GM12878 (cell line): ENCODE data around the gene CALN1. TPM values are rescaled to one million over a fixed set of nuclear protein-coding genes. Genes with fewer than 3 reads are reported as not detected.

Experiments used
- ATAC-seq: fragments of 200-7000 bp; cut with Tn5 transposase; 3 replicates; pipeline ENCODE4 v1.9.1; 2020; ENCODE audit warnings: mild to moderate bottlenecking, moderate library complexity
- BruUV-seq: library from RNA; stranded (reverse); fragments of 400-500 nt; replicated peaks from 2 replicates; lab custom pipeline; 2021; lab: Mats Ljungman, UMichigan
- CTCF ChIA-PET: fragments of 300-600 bp; sonication (Branson Sonifier 250); formaldehyde crosslinking; extraction: SDS; loops from one replicate; lab custom pipeline; 2021; ENCODE audit warnings: inconsistent platforms; lab: Yijun Ruan, JAX
- POLR2A ChIA-PET: fragments of 350-600 bp; formaldehyde crosslinking; extraction: SDS; loops from one replicate; lab custom pipeline; 2021; ENCODE audit warnings: inconsistent platforms; lab: Charles Lee
- RAD21 ChIA-PET: fragments of 300-600 bp; sonication (Branson Sonifier 250); formaldehyde crosslinking; loops from one replicate; lab custom pipeline; 2023; ENCODE audit warnings: antibody characterized with exemption; ENCODE audit not compliant: unreplicated experiment; lab: Charles Lee
- SMC1A ChIA-PET: fragments of 300-600 bp; sonication (Branson Sonifier 250); formaldehyde crosslinking; loops from one replicate; lab custom pipeline; 2023; ENCODE audit not compliant: unreplicated experiment, uncharacterized antibody; lab: Charles Lee
- DNase-seq: peaks from one replicate; pipeline ENCODE4 v3.0.0-alpha.2; 2011; ENCODE audit warnings: low read depth, low spot score
- FAIRE-seq: peaks from 3 replicates; lab custom pipeline; 2011; peaks lifted over from hg19 to GRCh38; lab: Jason Lieb, UNC
- H2AFZ ChIP-seq: 2 replicates; pipeline ENCODE4 v1.6.0; 2011; ENCODE audit warnings: low read depth, low read length, control low read depth; ENCODE audit not compliant: control insufficient read depth
- H3K27ac ChIP-seq: 2 replicates; pipeline ENCODE4 v1.5.1; 2011; ENCODE audit warnings: control low read depth; ENCODE audit not compliant: control insufficient read depth, insufficient read depth
- H3K27me3 ChIP-seq, 2 experiments: replicated peaks in 1 of 2; 2 replicates each; pipeline versions ENCODE4 v1.6.0 to v1.6.1; 2011; ENCODE audit warnings: low read length in 1 of 2; ENCODE audit not compliant: control insufficient read depth in 2 of 2, insufficient read depth in 2 of 2
- H3K36me3 ChIP-seq, 2 experiments: 2 replicates each; pipeline ENCODE4 v1.5.1; 2011; ENCODE audit warnings: low read length in 1 of 2; ENCODE audit not compliant: control insufficient read depth in 2 of 2, insufficient read depth in 2 of 2
- H3K4me1 ChIP-seq: 2 replicates; pipeline ENCODE4 v1.6.1; 2011; ENCODE audit warnings: mild to moderate bottlenecking, low read length, moderate library complexity, mixed read lengths; ENCODE audit not compliant: control insufficient read depth, insufficient read depth
- H3K4me2 ChIP-seq: 2 replicates; pipeline ENCODE4 v1.6.0; 2011; ENCODE audit warnings: control low read depth; ENCODE audit not compliant: control insufficient read depth, insufficient read depth
- H3K4me3 ChIP-seq: fragments of 200-600 bp; sonication (generic); 2 replicates; pipeline ENCODE4 v1.5.1; 2016
- H3K79me2 ChIP-seq: 2 replicates; pipeline ENCODE4 v1.6.0; 2011; ENCODE audit warnings: low read length; ENCODE audit not compliant: control insufficient read depth, insufficient read depth
- H3K9ac ChIP-seq: 2 replicates; pipeline ENCODE4 v1.8.0; 2011; ENCODE audit warnings: low read length, control low read depth, mixed read lengths; ENCODE audit not compliant: control insufficient read depth, insufficient read depth
- H3K9me3 ChIP-seq: replicated peaks from 3 replicates; pipeline ENCODE4 v1.5.1; 2011; ENCODE audit warnings: mild to moderate bottlenecking, low read length; ENCODE audit not compliant: control insufficient read depth, insufficient read depth
- H4K20me1 ChIP-seq: 2 replicates; pipeline ENCODE4 v1.6.0; 2011; ENCODE audit not compliant: control insufficient read depth, insufficient read depth
- GABPA ChIP-seq: IDR thresholded peaks from 2 replicates; pipeline ENCODE4 v1.6.1; 2014; ENCODE audit warnings: antibody characterized with exemption, low read depth, mild to moderate bottlenecking, inconsistent platforms
- MTA2 ChIP-seq: fragments of 450-650 bp; IDR thresholded peaks from 2 replicates; pipeline ENCODE4 v1.6.1; 2016; ENCODE audit warnings: low read depth, mild to moderate bottlenecking, moderate library complexity
- RAD21 ChIP-seq: IDR thresholded peaks from 2 replicates; pipeline ENCODE4 v1.6.1; 2011; ENCODE audit warnings: mild to moderate bottlenecking, low read depth, low read length, moderate library complexity; ENCODE audit not compliant: insufficient read depth
- RAD51 ChIP-seq: fragments of 450-650 bp; IDR thresholded peaks from 2 replicates; pipeline ENCODE4 v1.6.1; 2016; ENCODE audit warnings: moderate library complexity, mild to moderate bottlenecking, inconsistent platforms
- SIN3A ChIP-seq: IDR thresholded peaks from 2 replicates; pipeline ENCODE4 v1.6.1; 2012; ENCODE audit warnings: low read depth, low read length, improper control_type of control experiment
- SP1 ChIP-seq: IDR thresholded peaks from one replicate; pipeline ENCODE4 v1.6.1; 2011; ENCODE audit warnings: low read depth, low read length
- TBL1XR1 ChIP-seq: IDR thresholded peaks from 2 replicates; pipeline ENCODE4 v1.6.1; 2012; ENCODE audit warnings: low read depth, low read length, improper control_type of control experiment
- ZNF622 ChIP-seq: fragments of 450-650 bp; IDR thresholded peaks from 2 replicates; pipeline ENCODE4 v1.6.1; 2017; ENCODE audit warnings: mild to moderate bottlenecking, inconsistent platforms
- WGBS: methylation state at CpG from one replicate; pipeline ENCODE4 v1.1.6; 2016; ENCODE audit warnings: low lambda C conversion rate; ENCODE audit not compliant: insufficient replicate concordance, insufficient coverage; ENCODE audit errors: missing lambda C conversion rate; 5-methylcytosine and 5-hydroxymethylcytosine counted together
- in situ Hi-C: fragments of 300-500 bp; cut with MboI; formaldehyde crosslinking; loops from 9 replicates; pipeline ENCODE4 v1.14.3; 2018; ENCODE audit warnings: mixed read lengths
- intact Hi-C: fragments of 100-400 bp; cut with micrococcal nuclease; formaldehyde crosslinking; loops from one replicate; pipeline ENCODE4 v1.14.2; 2022; ENCODE audit not compliant: unreplicated experiment
- polyA plus RNA-seq, 11 experiments: library from polyadenylated mRNA; depleted of rRNA in 4 of 11; unstranded in 6 of 11; stranded (reverse) in 5 of 11; fragments of >200 nt; fragmentation: Nextera tagmentation in 4 of 11; fragmentation: Illumina TruSeq in 1 of 11; extraction: Ambion mirVana in 4 of 11; extraction: Trizol in 1 of 11; gene quantifications; 1 replicate in 1 of 11; 2 replicates in 10 of 11; pipeline versions ENCODE4 v1.2.1 to v1.2.3, GENCODE V29; 2011 to 2016; ENCODE audit warnings: inconsistent platforms in 2 of 11, missing spikeins in 2 of 11, low read depth in 1 of 11
- total RNA-seq, 4 experiments: library from RNA; depleted of rRNA in 3 of 4; stranded (reverse); fragments of >200 nt in 3 of 4; fragmentation: Illumina TruSeq in 1 of 4; extraction: Trizol in 1 of 4; gene quantifications; 2 replicates each; pipeline versions ENCODE4 v1.2.1 to v1.2.3, GENCODE V29; 2013 to 2021
- TF ChIP-seq, protein P1 (sequence below): IDR thresholded peaks from 2 replicates; pipeline ENCODE4 v1.6.1; 2011; ENCODE audit warnings: low read depth, mild to moderate bottlenecking, low read length, moderate library complexity, borderline replicate concordance; ENCODE audit errors: extremely low read depth

The CALN1 gene
- total and polyA plus RNA-seq, 10 of the 15 experiments (the other 5 are each of a cell fraction or from before 2014, with no cell fraction given): 0.48 to 15.3 (median 1.6) TPM

DNA sequence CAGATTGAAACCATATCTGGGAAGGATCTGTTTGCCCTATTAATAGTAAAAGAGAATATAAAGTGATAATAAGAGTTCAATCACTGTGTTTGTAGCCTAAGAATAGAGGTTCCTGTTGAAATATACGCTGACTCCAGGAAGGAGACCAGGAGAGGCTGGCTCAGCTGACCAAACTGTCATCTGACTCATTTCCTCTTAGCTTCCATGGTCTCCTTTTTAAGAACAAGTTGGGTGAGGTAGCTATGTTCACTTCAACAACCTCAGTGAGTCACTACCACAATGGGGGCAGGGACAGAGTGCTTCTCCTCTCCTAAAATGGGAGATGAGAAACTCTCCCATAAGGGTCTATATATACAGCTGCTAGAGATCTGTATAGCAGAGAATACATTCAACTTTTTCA lies 543.3 kb downstream of the CALN1 start:
- intact Hi-C loops: loop anchor here (10.0 kb wide), 1 partner anchor 64 kb away; no protein-coding TSS in a partner anchor
- Histone ChIP-seq H3K4me1 (no peaks in the 10 kb centered on the region), H3K9me3 (no peaks in the 10 kb centered on the region), H3K4me2 (no peak overlapping the region), H3K4me3 (no peak overlapping the region), H3K36me3 (no peaks in the 10 kb centered on the region), H3K9ac (no peak overlapping the region), H4K20me1 (no peaks in the 10 kb centered on the region), H3K27me3 (no peaks in the 10 kb centered on the region), H2AFZ (no peak overlapping the region), H3K27ac (no peak overlapping the region), H3K79me2 (no peaks in the 10 kb centered on the region)
- FAIRE-seq: no peak
- BruUV-seq: no TSS peak
- ChIA-PET CTCF (interaction anchor here (1.3 kb wide), 1 partner anchor 14 kb away, joined by 3 read pairs; no protein-coding TSS in a partner anchor), SMC1A (no interaction called here), POLR2A (interaction anchor here (0.6 kb wide), 1 partner anchor 21 kb away, joined by 3 read pairs; no protein-coding TSS in a partner anchor), RAD21 (no interaction called here)
- no peak for ATAC-seq
- WGBS: 67% methylated on average over 1 of the region's 1 CpG
- 0 out of 2 replicates have a peak, but pooled peaks have one; percentile 18 for TF ChIP-seq GABPA
- TF ChIP-seq ZNF622: no peak
- in situ Hi-C loops: no loop called here
- no peak for DNase-seq

DNA sequence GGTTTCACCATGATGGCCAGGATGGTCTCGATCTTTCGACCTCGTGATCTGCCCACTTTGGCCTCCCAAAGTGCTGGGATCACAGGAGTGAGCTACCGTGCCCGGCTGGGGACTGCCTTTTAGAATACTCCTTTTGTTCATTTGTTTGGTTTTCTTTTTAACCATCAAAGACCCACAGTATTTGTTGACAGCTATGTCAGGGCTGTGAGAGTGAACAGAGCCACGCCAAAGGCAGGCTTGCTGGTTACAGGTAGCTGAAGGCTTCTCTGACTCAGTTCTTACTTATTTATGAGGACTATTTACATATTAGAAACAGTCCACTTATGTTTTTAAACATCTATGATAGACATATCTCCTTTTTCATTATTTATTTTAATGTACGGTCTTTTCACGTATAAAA lies 544.5 kb downstream of the CALN1 start:
- Histone ChIP-seq H3K9me3 (no peaks in the 10 kb centered on the region), H2AFZ (no peak overlapping the region), H3K36me3 (no peaks in the 10 kb centered on the region), H3K27ac (no peak overlapping the region), H3K4me3 (no peak overlapping the region), H3K79me2 (no peaks in the 10 kb centered on the region), H4K20me1 (no peaks in the 10 kb centered on the region), H3K4me1 (no peaks in the 10 kb centered on the region), H3K4me2 (no peak overlapping the region), H3K27me3 (no peaks in the 10 kb centered on the region), H3K9ac (no peak overlapping the region)
- POLR2A ChIA-PET: no interaction called here
- 65% methylated on average over 8 of the region's 8 CpGs for WGBS
- SMC1A ChIA-PET: no interaction called here
- RAD21 ChIA-PET: no interaction called here
- no TSS peak for BruUV-seq
- TF ChIP-seq RAD51: no peak
- TF ChIP-seq TBL1XR1: no peak
- TF ChIP-seq SP1: no peak
- TF ChIP-seq MTA2: no peak
- TF ChIP-seq RAD21: no peak
- TF ChIP-seq SIN3A: no peak
- TF ChIP-seq, protein P1, sequence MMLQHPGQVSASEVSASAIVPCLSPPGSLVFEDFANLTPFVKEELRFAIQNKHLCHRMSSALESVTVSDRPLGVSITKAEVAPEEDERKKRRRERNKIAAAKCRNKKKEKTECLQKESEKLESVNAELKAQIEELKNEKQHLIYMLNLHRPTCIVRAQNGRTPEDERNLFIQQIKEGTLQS: no peak
- CTCF ChIA-PET: interaction anchor here (1.3 kb wide), 1 partner anchor 13 kb away, joined by 3 read pairs; no protein-coding TSS in a partner anchor
- intact Hi-C loops (loop anchor here (10.0 kb wide), 1 partner anchor 63 kb away; no protein-coding TSS in a partner anchor), in situ Hi-C loops (no loop called here)
- no peak for FAIRE-seq
- ATAC-seq: no peak
- DNase-seq: no peak
